KMS-11 (cell line): Measurements from ENCODE around the gene SPEM1.

ENCODE experiments used
- H2AFZ ChIP-seq: fragments of 200-600 bp; sonication (generic); 2 replicates; pipeline ENCODE4 v1.6.1; 2016; ENCODE audit warnings: antibody characterized with exemption, mixed run types, low read depth
- H3K27ac ChIP-seq: fragments of 200-600 bp; sonication (generic); 2 replicates; pipeline ENCODE4 v1.6.1; 2016; ENCODE audit warnings: mild to moderate bottlenecking, mixed run types
- H3K27me3 ChIP-seq: fragments of 200-600 bp; sonication (generic); 2 replicates; pipeline ENCODE4 v1.6.1; 2017; ENCODE audit warnings: mild to moderate bottlenecking, low read depth, mixed run types, moderate library complexity; ENCODE audit not compliant: insufficient read depth
- H3K36me3 ChIP-seq: fragments of 200-600 bp; sonication (generic); 2 replicates; pipeline ENCODE4 v1.6.1; 2017; ENCODE audit warnings: mild to moderate bottlenecking, mixed run types; ENCODE audit not compliant: insufficient read depth
- H3K4me1 ChIP-seq: fragments of 200-600 bp; sonication (generic); 2 replicates; pipeline ENCODE4 v1.6.1; 2016; ENCODE audit warnings: mild to moderate bottlenecking, low read depth, mixed run types; ENCODE audit not compliant: poor library complexity, severe bottlenecking
- H3K4me2 ChIP-seq: fragments of 200-600 bp; sonication (generic); 2 replicates; pipeline ENCODE4 v1.7.0; 2016; ENCODE audit warnings: mild to moderate bottlenecking, mixed run types
- H3K4me3 ChIP-seq: fragments of 200-600 bp; sonication (generic); IDR thresholded peaks from 2 replicates; pipeline ENCODE4 v1.6.1; 2017; ENCODE audit warnings: low read depth, low read length, mixed read lengths; ENCODE audit not compliant: insufficient read depth
- H3K79me2 ChIP-seq: fragments of 200-600 bp; sonication (generic); 2 replicates; pipeline ENCODE4 v1.6.1; 2016; ENCODE audit warnings: low read depth, mixed run types; ENCODE audit not compliant: insufficient read depth
- H3K9ac ChIP-seq: fragments of 200-600 bp; sonication (generic); 2 replicates; pipeline ENCODE4 v1.6.1; 2016; ENCODE audit warnings: mild to moderate bottlenecking, mixed run types
- H4K20me1 ChIP-seq: fragments of 200-600 bp; sonication (generic); 2 replicates; pipeline ENCODE4 v1.6.1; 2016; ENCODE audit warnings: mild to moderate bottlenecking, mixed run types; ENCODE audit not compliant: insufficient read depth
- TF ChIP-seq, protein P1 (sequence below): fragments of 200-600 bp; sonication (generic); conservative IDR thresholded peaks from 2 replicates; pipeline ENCODE4 v1.6.1; 2017; ENCODE audit warnings: low read depth, mild to moderate bottlenecking, antibody characterized with exemption, low read length, moderate library complexity, mixed read lengths

SPEM1 gene

DNA sequence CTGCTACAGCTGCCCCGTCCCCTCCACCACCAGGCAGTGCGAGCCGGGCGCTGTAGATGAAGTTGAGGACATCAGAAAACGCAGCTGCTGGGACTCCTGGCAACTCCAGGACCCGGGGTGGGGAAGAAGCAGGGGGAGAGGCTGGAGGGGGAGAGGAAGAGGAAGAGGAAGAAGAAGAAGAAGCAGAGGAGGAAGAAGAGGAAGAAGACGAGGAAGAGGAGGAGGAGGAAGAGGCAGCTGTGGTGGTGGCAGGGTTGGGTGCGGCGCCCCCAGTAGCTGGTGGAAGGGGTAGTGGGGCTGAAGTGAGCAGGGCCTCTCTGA is 46.2 kb downstream of the SPEM1 start:
- TF ChIP-seq, protein P1, sequence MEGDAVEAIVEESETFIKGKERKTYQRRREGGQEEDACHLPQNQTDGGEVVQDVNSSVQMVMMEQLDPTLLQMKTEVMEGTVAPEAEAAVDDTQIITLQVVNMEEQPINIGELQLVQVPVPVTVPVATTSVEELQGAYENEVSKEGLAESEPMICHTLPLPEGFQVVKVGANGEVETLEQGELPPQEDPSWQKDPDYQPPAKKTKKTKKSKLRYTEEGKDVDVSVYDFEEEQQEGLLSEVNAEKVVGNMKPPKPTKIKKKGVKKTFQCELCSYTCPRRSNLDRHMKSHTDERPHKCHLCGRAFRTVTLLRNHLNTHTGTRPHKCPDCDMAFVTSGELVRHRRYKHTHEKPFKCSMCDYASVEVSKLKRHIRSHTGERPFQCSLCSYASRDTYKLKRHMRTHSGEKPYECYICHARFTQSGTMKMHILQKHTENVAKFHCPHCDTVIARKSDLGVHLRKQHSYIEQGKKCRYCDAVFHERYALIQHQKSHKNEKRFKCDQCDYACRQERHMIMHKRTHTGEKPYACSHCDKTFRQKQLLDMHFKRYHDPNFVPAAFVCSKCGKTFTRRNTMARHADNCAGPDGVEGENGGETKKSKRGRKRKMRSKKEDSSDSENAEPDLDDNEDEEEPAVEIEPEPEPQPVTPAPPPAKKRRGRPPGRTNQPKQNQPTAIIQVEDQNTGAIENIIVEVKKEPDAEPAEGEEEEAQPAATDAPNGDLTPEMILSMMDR, result no peak
- Histone ChIP-seq H3K4me1 (no peaks in the 10 kb centered on the region), H3K4me3 (no peak overlapping the region), H4K20me1 (no peaks in the 10 kb centered on the region), H3K9ac (no peak overlapping the region), H3K79me2 (no peaks in the 10 kb centered on the region), H2AFZ (no peak overlapping the region), H3K27me3 (no peaks in the 10 kb centered on the region), H3K36me3 (no peaks in the 10 kb centered on the region), H3K4me2 (no peak overlapping the region), H3K27ac (no peak overlapping the region)

DNA sequence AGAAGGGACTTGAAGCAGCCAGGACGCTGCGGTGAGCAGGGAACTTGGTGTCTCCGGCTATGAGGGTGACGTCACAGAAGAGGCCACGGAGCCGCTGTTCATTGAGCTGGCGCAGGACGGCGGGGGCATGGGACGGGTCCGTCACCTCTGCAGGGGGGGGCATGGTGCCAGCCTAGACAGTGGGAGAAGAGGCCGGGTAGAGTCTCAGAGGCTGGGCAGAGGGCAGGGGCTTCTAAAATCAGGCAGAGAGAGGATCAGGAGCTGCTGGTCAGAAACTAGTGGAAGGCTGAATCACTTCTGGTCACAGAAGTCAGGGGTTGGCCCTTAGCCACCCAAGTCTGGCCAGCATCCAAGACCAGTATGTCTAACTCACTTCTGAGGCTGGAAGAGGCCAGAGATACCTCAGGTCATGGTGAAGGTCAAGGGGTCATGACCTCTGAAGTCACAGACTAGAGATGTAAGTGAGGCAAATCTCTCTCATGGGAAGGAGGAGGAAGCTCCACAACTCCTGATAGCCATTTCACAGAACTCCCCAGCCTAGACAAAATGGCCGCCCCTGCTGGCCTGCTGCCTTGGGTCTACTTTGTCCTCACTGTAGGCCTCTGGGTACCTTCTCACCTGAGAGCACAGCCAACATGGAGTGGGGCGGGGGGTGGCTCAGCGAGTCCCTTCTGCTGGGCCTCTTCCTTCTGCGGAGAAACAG is 46.7 kb downstream of the SPEM1 start:
- Histone ChIP-seq H4K20me1 (no peaks in the 10 kb centered on the region), H3K27me3 (no peaks in the 10 kb centered on the region), H3K4me2 (no peak overlapping the region), H2AFZ (no peak overlapping the region), H3K27ac (no peak overlapping the region), H3K4me1 (no peaks in the 10 kb centered on the region), H3K79me2 (no peaks in the 10 kb centered on the region), H3K4me3 (no peak overlapping the region), H3K9ac (no peak overlapping the region), H3K36me3 (no peaks in the 10 kb centered on the region)
- TF ChIP-seq, protein P1, result no peak

DNA sequence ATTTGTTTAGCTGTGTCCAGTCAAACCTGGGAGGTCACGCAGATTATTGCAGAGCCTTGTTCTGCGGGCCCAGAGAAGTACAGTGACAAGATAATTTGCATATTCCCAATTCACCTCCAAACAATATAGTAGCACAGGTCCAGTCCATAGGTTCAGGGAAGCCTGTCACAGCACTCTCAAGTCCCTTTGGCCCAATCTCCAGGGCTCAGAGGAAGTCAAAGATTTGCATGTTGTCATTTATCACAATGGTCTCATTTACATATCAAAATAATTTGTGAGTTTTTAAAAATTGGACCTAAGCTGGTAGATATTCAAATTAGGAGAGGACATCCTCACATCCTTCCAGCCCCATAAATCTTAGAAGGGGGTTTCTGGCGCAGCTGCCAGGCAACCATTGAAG is 47.4 kb downstream of the SPEM1 start:
- Histone ChIP-seq H3K27ac (no peak overlapping the region), H4K20me1 (no peaks in the 10 kb centered on the region), H3K4me2 (no peak overlapping the region), H3K4me3 (no peak overlapping the region), H3K79me2 (no peaks in the 10 kb centered on the region), H3K36me3 (no peaks in the 10 kb centered on the region), H2AFZ (no peak overlapping the region), H3K9ac (no peak overlapping the region), H3K4me1 (no peaks in the 10 kb centered on the region), H3K27me3 (no peaks in the 10 kb centered on the region)
- TF ChIP-seq, protein P1, result no peak

DNA sequence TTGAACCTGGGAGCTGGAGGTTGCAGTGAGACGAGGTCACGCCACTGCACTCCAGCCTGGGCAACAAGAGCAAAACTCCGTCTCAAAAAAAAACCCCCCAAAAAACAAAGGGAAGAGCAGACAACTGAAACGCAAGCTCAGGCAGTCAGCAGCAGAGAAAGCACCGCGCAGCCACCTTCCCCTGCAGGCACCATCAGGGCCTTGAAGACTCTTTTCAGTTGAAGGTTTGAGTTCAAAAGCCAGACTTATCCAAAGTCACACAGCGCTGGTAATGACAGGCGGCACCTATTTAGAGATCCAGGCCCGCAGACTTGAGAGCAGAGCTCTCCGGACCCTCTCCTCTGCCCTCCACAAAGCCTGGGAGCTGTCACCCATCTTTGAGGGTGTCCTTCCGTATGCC is 48.2 kb downstream of the SPEM1 start:
- TF ChIP-seq, protein P1, result no peak
- Histone ChIP-seq H3K9ac (no peak overlapping the region), H3K27ac (no peak overlapping the region), H3K4me1 (no peaks in the 10 kb centered on the region), H3K36me3 (no peaks in the 10 kb centered on the region), H3K4me3 (no peak overlapping the region), H3K79me2 (no peaks in the 10 kb centered on the region), H4K20me1 (no peaks in the 10 kb centered on the region), H2AFZ (no peak overlapping the region), H3K4me2 (no peak overlapping the region), H3K27me3 (no peaks in the 10 kb centered on the region)
